Keratinocyte (primary cell): ENCODE measurements around the gene CPEB3.

Experiments
- CTCF ChIP-seq, 3 experiments: IDR thresholded peaks in 1 of 3; conservative IDR thresholded peaks in 1 of 3; optimal IDR thresholded peaks in 1 of 3; 2 replicates in 2 of 3; 3 replicates in 1 of 3; pipeline versions ENCODE3 to v1.5.1; 2011; ENCODE audit warnings: low read length in 3 of 3, mild to moderate bottlenecking in 3 of 3, moderate library complexity in 2 of 3, control low read depth in 1 of 3, inconsistent platforms in 1 of 3; ENCODE audit not compliant: insufficient read depth in 2 of 3; ENCODE audit errors: extremely low read depth in 1 of 3
- EZH2 ChIP-seq: IDR thresholded peaks from one replicate; pipeline ENCODE4 v1.6.1; 2012; ENCODE audit warnings: inconsistent platforms, mild to moderate bottlenecking, low read length, moderate library complexity

GRCh38 chr10:92149261-92149660, 141.6 kb downstream of the CPEB3 start:
- TF ChIP-seq CTCF (optimal IDR thresholded peaks at IDR 0.05 in 1 of 3, IDR thresholded peaks at IDR 0.05 in 1 of 3, conservative IDR thresholded peaks at IDR 0.05 in 1 of 3; ENCODE audit: extremely low read depth in 1 of 3, insufficient read depth in 2 of 3, low read length in 3 of 3): no peak
- TF ChIP-seq EZH2: no peak
